Parathyroid adenoma (tissue), 2 donors: Measurements from ENCODE around the gene RCBTB1.

ENCODE experiments used
- H2AFZ ChIP-seq: fragments of 300-600 bp; sonication (generic); one replicate; pipeline ENCODE4 v1.7.0; 2017; ENCODE audit warnings: antibody characterized with exemption, mild to moderate bottlenecking
- H3K27ac ChIP-seq: fragments of 300-600 bp; sonication (generic); one replicate; pipeline ENCODE4 v1.7.0; 2017
- H3K27me3 ChIP-seq: fragments of 300-600 bp; sonication (generic); one replicate; pipeline ENCODE4 v1.7.0; 2017; ENCODE audit warnings: low read length; ENCODE audit not compliant: control insufficient read depth, insufficient read depth
- H3K36me3 ChIP-seq: fragments of 300-600 bp; sonication (generic); one replicate; pipeline ENCODE4 v1.7.0; 2017; ENCODE audit warnings: low read length; ENCODE audit not compliant: control insufficient read depth, insufficient read depth
- H3K4me1 ChIP-seq: fragments of 300-600 bp; sonication (generic); one replicate; pipeline ENCODE4 v1.7.0; 2017; ENCODE audit warnings: control low read depth
- H3K4me2 ChIP-seq: fragments of 300-600 bp; sonication (generic); one replicate; pipeline ENCODE4 v1.7.0; 2017; ENCODE audit warnings: low read length
- H3K4me3 ChIP-seq: fragments of 300-600 bp; sonication (generic); one replicate; pipeline ENCODE4 v1.7.0; 2017; ENCODE audit warnings: low read depth, low read length
- H3K79me2 ChIP-seq: fragments of 300-600 bp; sonication (generic); one replicate; pipeline ENCODE4 v1.7.0; 2017; ENCODE audit warnings: control low read depth
- H3K9ac ChIP-seq: fragments of 300-600 bp; sonication (generic); one replicate; pipeline ENCODE4 v1.7.0; 2017; ENCODE audit warnings: mild to moderate bottlenecking
- H3K9me3 ChIP-seq: fragments of 300-600 bp; sonication (generic); one replicate; pipeline ENCODE4 v1.7.0; 2017; ENCODE audit warnings: low read length; ENCODE audit not compliant: control insufficient read depth
- CTCF ChIP-seq: fragments of 300-600 bp; sonication (generic); IDR thresholded peaks from one replicate; pipeline ENCODE4 v1.7.0; 2017; ENCODE audit warnings: antibody characterized with exemption, mild to moderate bottlenecking
- donor health status: primary hyperparathyroidism.

Gene RCBTB1

GRCh38 chr13:49527123-49527522 is 58.2 kb downstream of the RCBTB1 start:
- no peak overlapping the region for H3K9ac ChIP-seq
- no peak for TF ChIP-seq CTCF
- no peaks in the 10 kb centered on the region for H3K4me1 ChIP-seq
- no peaks in the 10 kb centered on the region for H3K9me3 ChIP-seq
- no peaks in the 10 kb centered on the region for H3K79me2 ChIP-seq
- no peak overlapping the region for H3K4me3 ChIP-seq
- H3K4me2 ChIP-seq = no peak overlapping the region
- no peak overlapping the region for H2AFZ ChIP-seq
- no peaks in the 10 kb centered on the region for H3K27me3 ChIP-seq
- H3K27ac ChIP-seq = no peak overlapping the region
- H3K36me3 ChIP-seq = no peaks in the 10 kb centered on the region

DNA sequence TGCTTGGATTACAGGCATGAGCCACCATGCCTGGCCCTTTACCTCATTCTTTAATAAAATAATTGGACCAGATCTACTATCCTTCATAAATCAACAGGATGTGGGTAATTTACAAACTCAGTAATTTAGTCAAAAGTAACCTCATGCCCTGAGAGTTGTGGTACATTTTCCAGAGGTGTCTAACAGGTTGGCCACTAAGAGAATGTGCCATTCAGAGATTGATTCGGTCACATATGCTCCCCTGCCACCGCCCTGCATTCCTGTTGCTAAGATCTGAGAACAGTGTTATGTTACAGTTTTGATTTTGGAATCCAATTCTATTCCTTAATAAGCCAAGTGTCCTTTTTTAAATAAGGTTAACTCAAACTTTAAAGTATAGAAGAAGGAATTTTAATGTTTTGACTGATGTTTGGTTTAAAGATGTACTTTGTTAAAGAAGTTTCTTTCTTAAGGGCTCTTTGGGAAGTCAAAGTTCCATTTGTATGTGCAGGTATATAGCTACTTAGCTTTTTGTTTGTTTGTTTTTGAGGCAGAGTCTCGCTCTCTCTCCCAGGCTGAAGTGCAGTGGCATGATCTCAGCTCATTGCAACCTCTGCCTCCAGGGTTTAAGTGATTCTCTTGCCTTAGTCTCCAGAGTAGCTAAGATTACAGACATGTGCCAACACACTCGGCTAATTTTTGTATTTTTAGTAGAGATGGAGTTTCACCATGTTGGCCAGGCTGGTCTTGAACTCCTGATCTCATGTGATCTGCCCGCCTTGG is 60.4 kb downstream of the RCBTB1 start:
- H3K27ac ChIP-seq = no peak overlapping the region
- no peaks in the 10 kb centered on the region for H3K4me1 ChIP-seq
- no peak for TF ChIP-seq CTCF
- H3K4me2 ChIP-seq = no peak overlapping the region
- H3K27me3 ChIP-seq = no peaks in the 10 kb centered on the region
- H3K4me3 ChIP-seq = peak overlapping the region; percentile 8
- no peaks in the 10 kb centered on the region for H3K9me3 ChIP-seq
- H3K9ac ChIP-seq = no peak overlapping the region
- H3K36me3 ChIP-seq = no peaks in the 10 kb centered on the region
- no peaks in the 10 kb centered on the region for H3K79me2 ChIP-seq
- H2AFZ ChIP-seq = no peak overlapping the region

- no peaks in the 10 kb centered on the region for H3K27me3 ChIP-seq
- H3K9ac ChIP-seq = no peak overlapping the region
- H3K79me2 ChIP-seq = no peaks in the 10 kb centered on the region
- no peaks in the 10 kb centered on the region for H3K4me1 ChIP-seq
- no peak for TF ChIP-seq CTCF
- no peaks in the 10 kb centered on the region for H3K36me3 ChIP-seq
- no peak overlapping the region for H2AFZ ChIP-seq
- H3K9me3 ChIP-seq = no peaks in the 10 kb centered on the region
- H3K27ac ChIP-seq = no peak overlapping the region
- H3K4me2 ChIP-seq = no peak overlapping the region
- no peak overlapping the region for H3K4me3 ChIP-seq
Observed at GRCh38 chr13:49521224-49521623, 64.1 kb downstream of the RCBTB1 start.

DNA sequence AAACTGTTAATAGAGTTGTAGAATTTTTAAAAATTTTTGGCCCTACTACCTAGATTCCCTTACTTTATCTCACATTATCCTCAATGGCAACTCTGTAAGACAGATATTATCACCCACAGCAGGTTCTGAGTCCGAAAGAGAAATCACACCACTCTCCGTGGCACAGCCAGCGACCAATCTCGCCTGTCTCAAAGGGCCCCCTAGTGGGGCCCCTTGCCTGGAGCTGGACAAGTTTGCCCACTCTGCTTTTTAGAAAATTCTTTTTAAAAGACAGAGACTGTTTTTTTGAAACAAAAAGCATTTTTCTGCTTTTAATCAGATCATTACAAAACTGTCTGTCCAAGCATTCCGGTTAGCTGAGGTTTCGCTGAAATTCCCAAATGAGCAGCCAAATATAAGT is 67.9 kb downstream of the RCBTB1 start:
- H3K9ac ChIP-seq = no peak overlapping the region

More for the DNA sequence above, 67.9 kb downstream of the RCBTB1 start:
- Histone ChIP-seq H2AFZ (no peak overlapping the region), H3K4me3 (no peak overlapping the region), H3K79me2 (no peaks in the 10 kb centered on the region), H3K27me3 (no peaks in the 10 kb centered on the region), H3K36me3 (no peaks in the 10 kb centered on the region), H3K4me1 (no peaks in the 10 kb centered on the region), H3K4me2 (no peak overlapping the region), H3K9me3 (no peaks in the 10 kb centered on the region), H3K27ac (no peak overlapping the region)
- TF ChIP-seq CTCF = peak; percentile 30
